Astrocyte of the hippocampus (primary cell): Measurements from ENCODE around the gene KLF15.
"Not testable (repeated sequence)": the region's sequence is repeated elsewhere in the genome, so short reads cannot be mapped to it uniquely, and the experiment has no call there.

ENCODE experiments used
- DNase-seq: peaks from one replicate; pipeline ENCODE4 v3.0.0; 2011; ENCODE audit warnings: low read depth, low spot score

The KLF15 gene

GRCh38 chr3:126346466-126346865 is 10.7 kb downstream of the KLF15 start:
- no peak for DNase-seq

GRCh38 chr3:126345641-126346460 is 11.4 kb downstream of the KLF15 start:
- DNase-seq, result no peak

- DNase-seq, result no peak
These were observed 12.0 kb downstream of the KLF15 start for GRCh38 chr3:126345231-126345630.

- no peak for DNase-seq
These were observed 12.7 kb downstream of the KLF15 start for GRCh38 chr3:126344380-126345041.

- DNase-seq, result no peak
These were observed 13.6 kb downstream of the KLF15 start for GRCh38 chr3:126343649-126344035.

- peak; percentile 31 for DNase-seq
These were observed 14.1 kb downstream of the KLF15 start for GRCh38 chr3:126342991-126343648.

GRCh38 chr3:126342211-126342610 is 15.0 kb downstream of the KLF15 start:
- DNase-seq, result no peak

GRCh38 chr3:126341755-126342150 is 15.5 kb downstream of the KLF15 start:
- DNase-seq, result no peak

GRCh38 chr3:126340943-126341754 is 16.1 kb downstream of the KLF15 start:
- no peak for DNase-seq

GRCh38 chr3:126340596-126340942 is 16.6 kb downstream of the KLF15 start:
- no peak for DNase-seq

- no peak for DNase-seq
These were observed 17.1 kb downstream of the KLF15 start for GRCh38 chr3:126340081-126340511.

- no peak for DNase-seq
These were observed 17.7 kb downstream of the KLF15 start for GRCh38 chr3:126339466-126339865.

GRCh38 chr3:126338790-126339288 is 18.4 kb downstream of the KLF15 start:
- no peak for DNase-seq

GRCh38 chr3:126337980-126338651 is 19.1 kb downstream of the KLF15 start:
- no peak for DNase-seq

- not testable (repeated sequence) for DNase-seq
These were observed 25.3 kb downstream of the KLF15 start for GRCh38 chr3:126331812-126332336.

GRCh38 chr3:126329927-126330725 is 27.1 kb downstream of the KLF15 start:
- DNase-seq, result no peak

GRCh38 chr3:126326629-126327028 is 30.6 kb downstream of the KLF15 start:
- no peak for DNase-seq

- DNase-seq, result no peak
These were observed 34.8 kb downstream of the KLF15 start for GRCh38 chr3:126322181-126322967.

GRCh38 chr3:126321490-126321889 is 35.7 kb downstream of the KLF15 start:
- DNase-seq, result no peak
